Measurements from ENCODE around the gene SPECC1.
"Not testable (repeated sequence)": the region's sequence is repeated elsewhere in the genome, so short reads cannot be mapped to it uniquely, and the experiment has no call there.

Gene SPECC1

DNA sequence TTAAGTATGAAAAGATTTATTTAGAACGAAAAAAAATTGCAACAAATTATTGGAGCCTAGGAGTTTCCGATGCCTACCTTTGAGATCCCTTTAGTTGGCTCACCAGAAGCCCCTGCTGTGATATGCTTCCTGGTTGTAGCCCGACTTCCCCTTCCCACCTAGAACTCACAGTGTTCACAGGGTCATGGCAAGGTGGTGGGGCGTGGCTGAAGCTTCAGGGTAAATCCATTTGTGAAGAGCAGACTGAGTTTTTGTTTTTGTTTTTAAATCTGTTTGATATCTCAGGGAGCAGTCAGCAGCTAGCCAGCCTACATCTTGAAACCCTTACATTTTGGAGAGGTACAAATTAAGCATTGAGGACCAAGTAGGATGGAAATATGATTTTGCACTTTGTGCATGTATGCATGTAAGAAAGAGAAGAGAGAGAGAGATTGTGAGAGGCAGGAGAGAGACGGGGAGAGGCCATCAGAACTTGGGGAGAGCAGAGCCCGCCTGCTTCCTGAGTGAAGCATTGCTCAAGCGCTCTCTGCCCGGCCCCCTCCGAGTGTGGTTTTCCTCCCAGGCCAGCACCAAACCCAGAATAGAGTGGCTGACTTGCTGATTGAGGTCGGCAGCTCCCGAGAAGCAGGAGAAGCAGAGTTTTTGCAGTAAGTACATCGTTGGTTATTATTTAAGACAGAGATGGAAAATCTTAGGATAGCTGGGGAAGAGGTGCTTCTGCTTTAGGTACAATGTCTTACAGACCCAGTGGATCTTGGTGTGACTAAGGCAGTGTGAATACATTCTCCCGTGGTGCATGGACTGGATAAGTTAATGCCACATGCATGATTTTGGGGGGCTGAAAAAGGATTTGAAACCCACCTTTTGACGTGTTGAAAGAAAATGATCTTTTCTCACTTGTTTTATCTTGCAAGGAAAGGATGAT, 64.2 kb downstream of the SPECC1 start:
- ChIA-PET CTCF (interaction anchor here (0.7 to 1.2 kb wide), 3 partner anchors 20 to 40 kb away, joined by 3 to 5 read pairs (median 3); no protein-coding TSS in a partner anchor), POLR2A (interaction anchor here (1.8 kb wide), 1 partner anchor 63 kb away, joined by 8 read pairs; the partner anchor contains the start of gene SPECC1)
- TF ChIP-seq HDGF (IDR thresholded peaks at IDR 0.05; ENCODE audit: borderline replicate concordance) (no peak), ELF4 (IDR thresholded peaks at IDR 0.05) (no peak), NFRKB (IDR thresholded peaks at IDR 0.05) (no peak), SP1 (IDR thresholded peaks at IDR 0.05) (no peak), LEF1 (IDR thresholded peaks at IDR 0.05; ENCODE audit: borderline replicate concordance) (no peak), FOXM1 (IDR thresholded peaks at IDR 0.05; ENCODE audit: borderline replicate concordance) (no peak)
- no peak for DNase-seq (ENCODE audit: extremely low spot score)

DNA sequence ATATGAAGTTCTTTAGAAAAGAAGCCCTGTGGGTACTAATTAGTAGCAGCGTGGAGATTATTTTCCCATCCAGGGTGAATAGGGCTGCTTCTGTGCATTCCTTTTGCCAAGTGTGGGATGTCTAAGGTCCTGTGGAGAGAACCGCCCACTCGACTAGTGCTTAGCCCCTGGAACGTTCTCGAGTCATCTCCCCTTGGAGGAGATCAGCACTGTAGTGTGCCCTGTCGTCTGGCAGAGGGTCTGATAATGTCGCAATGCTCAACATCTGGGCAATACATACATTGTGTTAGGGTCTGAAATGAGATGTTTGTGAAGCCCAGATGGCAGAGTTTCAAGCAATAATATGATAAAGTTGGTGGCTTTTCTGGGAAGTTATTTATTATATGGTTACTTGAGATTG, 64.8 kb downstream of the SPECC1 start:
- no peak for DNase-seq (ENCODE audit: extremely low spot score)
- TF ChIP-seq SUZ12 (IDR thresholded peaks at IDR 0.05) (no peak), FOXM1 (IDR thresholded peaks at IDR 0.05; ENCODE audit: borderline replicate concordance) (no peak), HDGF (IDR thresholded peaks at IDR 0.05; ENCODE audit: borderline replicate concordance) (no peak), ZNF384 (IDR thresholded peaks at IDR 0.05) (no peak), L3MBTL2 (conservative IDR thresholded peaks at IDR 0.05) (no peak), FOXK2 (IDR thresholded peaks at IDR 0.05) (no peak), ARNT (IDR thresholded peaks at IDR 0.05) (no peak), LEF1 (IDR thresholded peaks at IDR 0.05; ENCODE audit: borderline replicate concordance) (no peak), BHLHE40 (IDR thresholded peaks at IDR 0.05; ENCODE audit: borderline replicate concordance) (no peak)
- POLR2A ChIA-PET: interaction anchor here (1.4 kb wide), 1 partner anchor 96 kb away, joined by 4 read pairs; the partner anchor contains the start of gene AKAP10
- CTCF ChIA-PET: interaction anchor here (0.7 kb wide), 1 partner anchor 40 kb away, joined by 3 read pairs; no protein-coding TSS in a partner anchor

DNA sequence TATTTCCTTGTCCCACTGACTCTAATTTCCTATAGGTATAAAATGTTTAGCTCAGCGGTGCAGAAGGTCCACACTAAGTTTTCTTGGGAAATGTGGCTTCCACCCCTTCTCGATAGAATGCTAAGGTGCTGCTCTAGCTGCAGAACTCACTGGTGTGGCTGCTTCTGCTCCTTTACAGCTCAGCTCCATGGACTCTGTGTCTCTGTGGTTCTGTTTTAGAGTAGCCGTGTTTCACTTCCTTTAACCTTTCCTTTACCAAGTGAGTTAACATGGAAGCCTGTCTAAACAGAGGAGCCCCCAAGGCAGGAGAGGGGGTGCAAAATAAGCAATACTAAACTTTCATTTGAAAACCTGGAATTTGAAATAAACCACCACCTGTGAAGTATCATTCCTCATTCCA, 65.3 kb downstream of the SPECC1 start:
- DNase-seq (ENCODE audit: extremely low spot score): no peak
- ChIA-PET POLR2A (interaction anchor here (1.4 kb wide), 1 partner anchor 97 kb away, joined by 4 read pairs; the partner anchor contains the start of gene AKAP10), CTCF (no interaction called here)
- TF ChIP-seq NFRKB (IDR thresholded peaks at IDR 0.05) (no peak), HDGF (IDR thresholded peaks at IDR 0.05; ENCODE audit: borderline replicate concordance) (no peak), BHLHE40 (IDR thresholded peaks at IDR 0.05; ENCODE audit: borderline replicate concordance) (no peak), ELF4 (IDR thresholded peaks at IDR 0.05) (no peak), ARNT (IDR thresholded peaks at IDR 0.05) (no peak), FOXM1 (IDR thresholded peaks at IDR 0.05; ENCODE audit: borderline replicate concordance) (no peak), L3MBTL2 (conservative IDR thresholded peaks at IDR 0.05) (no peak), FOXK2 (IDR thresholded peaks at IDR 0.05) (no peak)
- TF ChIP-seq, protein P1, sequence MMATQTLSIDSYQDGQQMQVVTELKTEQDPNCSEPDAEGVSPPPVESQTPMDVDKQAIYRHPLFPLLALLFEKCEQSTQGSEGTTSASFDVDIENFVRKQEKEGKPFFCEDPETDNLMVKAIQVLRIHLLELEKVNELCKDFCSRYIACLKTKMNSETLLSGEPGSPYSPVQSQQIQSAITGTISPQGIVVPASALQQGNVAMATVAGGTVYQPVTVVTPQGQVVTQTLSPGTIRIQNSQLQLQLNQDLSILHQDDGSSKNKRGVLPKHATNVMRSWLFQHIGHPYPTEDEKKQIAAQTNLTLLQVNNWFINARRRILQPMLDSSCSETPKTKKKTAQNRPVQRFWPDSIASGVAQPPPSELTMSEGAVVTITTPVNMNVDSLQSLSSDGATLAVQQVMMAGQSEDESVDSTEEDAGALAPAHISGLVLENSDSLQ (IDR thresholded peaks at IDR 0.05): no peak

DNA sequence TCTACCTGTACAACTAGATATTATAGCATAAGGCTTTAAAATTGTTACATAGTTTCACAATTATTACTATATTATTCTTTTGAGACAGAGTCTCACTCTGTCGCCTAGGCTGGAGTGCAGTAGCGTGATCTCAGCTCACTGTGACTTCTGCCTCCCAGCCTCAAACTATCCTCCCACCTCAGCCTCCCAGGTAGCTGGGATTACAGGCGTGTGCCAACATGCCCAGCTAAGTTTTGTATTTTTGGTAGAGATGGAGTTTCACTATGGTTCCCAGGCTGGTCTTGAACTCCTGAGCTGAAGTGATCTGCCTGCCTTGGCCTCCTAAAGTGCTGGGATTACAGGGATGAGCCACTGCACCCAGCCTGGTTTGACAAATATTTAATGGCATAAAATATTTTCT, 67.0 kb downstream of the SPECC1 start:
- DNase-seq (ENCODE audit: extremely low spot score): not testable (repeated sequence)
- ChIA-PET POLR2A (interaction anchor here (0.6 kb wide), 1 partner anchor 19 kb away, joined by 3 read pairs; no protein-coding TSS in a partner anchor), CTCF (interaction anchor here (1.4 kb wide), 1 partner anchor 67 kb away, joined by 7 read pairs; the partner anchor contains the start of gene SPECC1)

DNA sequence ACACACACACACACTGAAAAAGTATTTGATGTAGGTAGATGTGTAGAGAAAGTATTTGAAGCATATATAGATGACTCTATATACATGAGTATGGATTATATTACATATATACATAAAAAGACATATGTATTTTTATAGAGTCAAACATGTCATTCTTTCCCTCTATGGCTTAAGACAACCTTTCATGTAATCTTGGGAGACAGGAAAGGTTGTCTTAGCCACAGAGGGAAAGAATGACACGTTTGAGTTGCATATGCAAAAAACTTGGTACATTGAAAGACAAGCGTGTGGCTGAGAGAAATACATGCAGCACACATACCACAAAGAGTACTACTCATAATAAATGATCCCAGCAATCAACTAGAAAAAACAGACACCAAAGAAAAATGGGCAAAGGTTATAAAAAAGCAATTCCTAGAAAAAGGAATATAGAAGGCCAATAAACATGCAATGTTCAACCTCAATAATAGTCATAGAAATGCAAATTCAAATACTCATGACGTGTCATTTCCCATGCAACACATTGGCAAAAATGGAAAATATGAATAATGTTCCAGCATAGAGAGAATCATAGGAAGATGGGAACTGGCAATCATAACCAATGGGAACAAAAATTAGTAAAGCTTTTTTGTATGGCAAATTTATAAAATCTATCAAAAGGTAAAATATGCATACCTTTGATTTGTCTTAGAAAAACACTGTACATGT, 69.0 kb downstream of the SPECC1 start:
- ChIA-PET CTCF (no interaction called here), POLR2A (no interaction called here)

DNA sequence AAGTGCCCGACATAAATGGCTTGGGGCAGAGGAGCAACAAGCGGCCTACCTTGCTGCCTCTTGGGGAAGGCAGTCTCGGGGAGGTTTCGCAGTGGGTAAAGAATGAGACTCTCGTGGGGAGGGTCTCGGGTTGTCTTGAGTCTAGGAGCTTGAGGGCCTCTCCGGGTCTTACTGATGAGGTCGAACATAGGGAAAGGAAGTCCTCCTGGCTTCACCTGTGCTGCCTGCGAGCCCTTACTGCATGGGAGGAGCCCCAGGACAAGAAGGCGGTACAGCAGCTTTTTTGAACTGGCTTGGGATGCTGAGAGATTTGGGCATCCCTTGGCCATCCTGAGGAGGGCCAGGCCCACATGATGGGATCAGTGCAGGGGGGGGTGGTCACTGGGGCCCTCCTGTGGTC, 71.4 kb downstream of the SPECC1 start:
- DNase-seq (ENCODE audit: extremely low spot score): no peak
- TF ChIP-seq ZNF384 (IDR thresholded peaks at IDR 0.05) (no peak), NFRKB (IDR thresholded peaks at IDR 0.05) (no peak), CTBP1 (IDR thresholded peaks at IDR 0.05; ENCODE audit: borderline replicate concordance) (no peak), BHLHE40 (IDR thresholded peaks at IDR 0.05; ENCODE audit: borderline replicate concordance) (no peak), ARNT (IDR thresholded peaks at IDR 0.05) (no peak), ELF4 (IDR thresholded peaks at IDR 0.05) (no peak), TARDBP (IDR thresholded peaks at IDR 0.05) (no peak), HDGF (IDR thresholded peaks at IDR 0.05; ENCODE audit: borderline replicate concordance) (no peak), FOXM1 (IDR thresholded peaks at IDR 0.05; ENCODE audit: borderline replicate concordance) (no peak), SP1 (IDR thresholded peaks at IDR 0.05) (no peak)
- ChIA-PET CTCF (no interaction called here), POLR2A (no interaction called here)

More for the DNA sequence above, 69.0 kb downstream of the SPECC1 start:
- DNase-seq (ENCODE audit: extremely low spot score): no peak
- no peak for TF ChIP-seq FOXM1 (IDR thresholded peaks at IDR 0.05; ENCODE audit: borderline replicate concordance)
- TF ChIP-seq TARDBP (IDR thresholded peaks at IDR 0.05): no peak
- TF ChIP-seq SUZ12 (IDR thresholded peaks at IDR 0.05): no peak

DNA sequence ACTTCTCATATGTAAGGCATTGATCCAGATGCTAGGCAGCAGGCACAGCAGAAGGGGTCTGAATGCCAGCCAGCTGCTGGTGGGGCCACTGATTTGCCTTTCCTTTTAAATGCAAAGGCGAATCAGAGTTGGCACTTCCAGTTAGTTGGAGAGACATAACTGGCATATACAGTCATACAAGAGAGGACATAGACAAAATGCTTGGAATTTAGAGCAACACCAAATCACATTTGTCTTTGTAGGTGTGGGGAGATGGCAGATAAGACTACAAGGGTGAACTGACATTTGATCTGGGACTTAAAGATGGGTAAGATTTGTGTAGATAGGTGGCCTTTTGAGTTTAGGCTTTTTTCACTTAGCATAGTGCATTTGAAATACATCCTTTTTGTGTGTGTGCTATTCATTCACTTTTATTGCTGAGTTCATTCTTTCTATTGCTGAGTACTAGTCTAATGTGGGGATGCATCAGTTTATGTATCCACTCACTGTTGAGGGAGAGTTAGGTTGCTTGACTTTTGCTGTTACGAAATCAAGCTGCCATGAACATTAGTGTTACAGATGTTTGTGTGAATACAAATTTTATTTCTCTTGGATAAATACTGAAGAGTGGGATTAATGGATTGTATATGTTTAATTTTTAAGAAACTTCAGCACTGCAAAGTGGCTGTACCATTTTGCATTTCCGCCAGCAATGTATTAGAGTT, 74.1 kb downstream of the SPECC1 start:
- CTCF ChIA-PET: no interaction called here
- TF ChIP-seq CTBP1 (IDR thresholded peaks at IDR 0.05; ENCODE audit: borderline replicate concordance) (no peak), TARDBP (IDR thresholded peaks at IDR 0.05) (no peak), BHLHE40 (IDR thresholded peaks at IDR 0.05; ENCODE audit: borderline replicate concordance) (no peak), LEF1 (IDR thresholded peaks at IDR 0.05; ENCODE audit: borderline replicate concordance) (no peak), FOXM1 (IDR thresholded peaks at IDR 0.05; ENCODE audit: borderline replicate concordance) (no peak), ZNF384 (IDR thresholded peaks at IDR 0.05) (no peak), FOXA1 (IDR thresholded peaks at IDR 0.05) (no peak), L3MBTL2 (conservative IDR thresholded peaks at IDR 0.05) (no peak), HDGF (IDR thresholded peaks at IDR 0.05; ENCODE audit: borderline replicate concordance) (no peak), FOXK2 (IDR thresholded peaks at IDR 0.05) (no peak), SP1 (IDR thresholded peaks at IDR 0.05) (no peak), SUZ12 (IDR thresholded peaks at IDR 0.05) (no peak), ARNT (IDR thresholded peaks at IDR 0.05) (no peak), NFRKB (IDR thresholded peaks at IDR 0.05) (no peak), ELF4 (IDR thresholded peaks at IDR 0.05) (no peak)
- TF ChIP-seq, protein P1 (IDR thresholded peaks at IDR 0.05): no peak
- DNase-seq (ENCODE audit: extremely low spot score): no peak
- POLR2A ChIA-PET: no interaction called here

Data from HEK293T (cell line).